DOHH2 (cell line): Measurements from ENCODE around the gene XRRA1.

Source experiments
- H3F3A ChIP-seq: fragments of 200-600 bp; sonication (generic), shearing (Covaris generic); 2 replicates; pipeline ENCODE4 v1.6.0; 2016; ENCODE audit warnings: antibody characterized with exemption, mild to moderate bottlenecking; ENCODE audit not compliant: control insufficient read depth, insufficient read depth
- H3K27ac ChIP-seq: fragments of 200-600 bp; sonication (generic); 2 replicates; pipeline ENCODE4 v1.5.1; 2014; ENCODE audit warnings: low read depth, mild to moderate bottlenecking, low read length, moderate library complexity
- H3K27me3 ChIP-seq: fragments of 200-600 bp; sonication (generic); 2 replicates; pipeline ENCODE4 v1.6.1; 2014; ENCODE audit warnings: mild to moderate bottlenecking, low read length, mixed read lengths; ENCODE audit not compliant: control insufficient read depth
- H3K36me3 ChIP-seq: fragments of 200-600 bp; sonication (generic); 2 replicates; pipeline ENCODE4 v1.6.1; 2014; ENCODE audit warnings: mild to moderate bottlenecking, low read length, moderate library complexity, mixed read lengths; ENCODE audit not compliant: control insufficient read depth
- H3K4me1 ChIP-seq: fragments of 200-600 bp; sonication (generic); 2 replicates; pipeline ENCODE4 v1.6.1; 2014; ENCODE audit warnings: mild to moderate bottlenecking, low read length, mixed read lengths; ENCODE audit not compliant: control insufficient read depth
- H3K4me2 ChIP-seq: fragments of 200-600 bp; sonication (generic); 2 replicates; pipeline ENCODE4 v1.6.0; 2014; ENCODE audit warnings: mild to moderate bottlenecking, low read length, moderate library complexity
- H3K4me3 ChIP-seq: fragments of 200-600 bp; sonication (generic); 2 replicates; pipeline ENCODE4 v1.5.1; 2014; ENCODE audit warnings: mild to moderate bottlenecking, low read length, mixed read lengths
- H3K79me2 ChIP-seq: fragments of 200-600 bp; sonication (generic); 2 replicates; pipeline ENCODE4 v1.6.1; 2014; ENCODE audit warnings: mild to moderate bottlenecking, low read length, mixed read lengths; ENCODE audit not compliant: control insufficient read depth
- H3K9me2 ChIP-seq: fragments of 200-600 bp; sonication (generic); replicated peaks from 2 replicates; pipeline ENCODE4 v1.6.1; 2014; ENCODE audit warnings: mild to moderate bottlenecking, low read length, mixed read lengths; ENCODE audit not compliant: control insufficient read depth
- H3K9me3 ChIP-seq: fragments of 200-600 bp; sonication (generic); 2 replicates; pipeline ENCODE4 v1.6.1; 2014; ENCODE audit warnings: antibody characterized with exemption, low read length, mixed read lengths; ENCODE audit not compliant: control insufficient read depth, insufficient read depth
- H4K20me1 ChIP-seq: fragments of 200-600 bp; sonication (generic); 2 replicates; pipeline ENCODE4 v1.6.0; 2014; ENCODE audit warnings: low read depth, mild to moderate bottlenecking, antibody characterized with exemption, low read length, moderate library complexity; ENCODE audit not compliant: control insufficient read depth, insufficient read depth
- EZH2phosphoT487 ChIP-seq: fragments of 200-600 bp; sonication (generic); IDR thresholded peaks from 2 replicates; pipeline ENCODE4 v1.6.1; 2017; ENCODE audit warnings: borderline replicate concordance, mild to moderate bottlenecking, antibody characterized with exemption, low read length, moderate library complexity, mixed read lengths
- TF ChIP-seq, protein P1 (sequence below): fragments of 200-600 bp; sonication (generic); IDR thresholded peaks from one replicate; pipeline ENCODE4 v1.5.1; 2014; ENCODE audit warnings: antibody characterized with exemption, mild to moderate bottlenecking, low read depth, low read length; ENCODE audit not compliant: poor library complexity, severe bottlenecking

The XRRA1 gene

DNA sequence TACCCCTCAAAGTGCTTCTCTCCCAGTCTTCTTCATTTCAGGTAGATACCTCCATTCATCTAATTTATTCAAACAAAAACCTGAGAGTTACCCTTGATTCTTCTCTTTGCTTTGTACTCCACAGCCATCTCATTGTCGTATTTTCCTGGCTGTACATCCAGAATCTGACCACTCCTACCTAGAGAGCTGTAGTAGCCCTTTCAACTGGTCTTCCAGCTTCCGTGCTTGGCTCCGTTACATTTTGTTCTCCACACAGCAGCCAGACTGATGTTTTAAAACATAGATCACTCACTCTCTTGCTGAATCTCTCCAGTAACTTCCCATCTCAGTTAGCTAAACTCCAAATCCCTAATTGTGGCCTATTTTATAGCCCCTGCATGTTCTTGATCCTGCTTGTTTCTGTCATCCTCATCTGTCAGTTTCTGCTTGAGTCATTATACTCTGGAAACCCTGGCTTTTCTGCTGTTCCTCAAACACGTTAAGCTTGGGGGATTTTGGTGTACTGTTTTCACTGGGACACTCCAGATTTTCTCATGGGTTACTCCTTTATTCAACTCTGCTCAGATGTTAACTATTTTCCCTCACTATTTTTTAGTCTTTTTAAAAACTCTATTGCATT is 7.6 kb upstream of the XRRA1 start:
- H3F3A ChIP-seq = peaks cover 9% of the 10 kb centered on the region
- H3K4me1 ChIP-seq = peaks cover 77% of the 10 kb centered on the region
- no peak overlapping the region for H3K4me2 ChIP-seq
- no peak for TF ChIP-seq EZH2phosphoT487
- TF ChIP-seq, protein P1, sequence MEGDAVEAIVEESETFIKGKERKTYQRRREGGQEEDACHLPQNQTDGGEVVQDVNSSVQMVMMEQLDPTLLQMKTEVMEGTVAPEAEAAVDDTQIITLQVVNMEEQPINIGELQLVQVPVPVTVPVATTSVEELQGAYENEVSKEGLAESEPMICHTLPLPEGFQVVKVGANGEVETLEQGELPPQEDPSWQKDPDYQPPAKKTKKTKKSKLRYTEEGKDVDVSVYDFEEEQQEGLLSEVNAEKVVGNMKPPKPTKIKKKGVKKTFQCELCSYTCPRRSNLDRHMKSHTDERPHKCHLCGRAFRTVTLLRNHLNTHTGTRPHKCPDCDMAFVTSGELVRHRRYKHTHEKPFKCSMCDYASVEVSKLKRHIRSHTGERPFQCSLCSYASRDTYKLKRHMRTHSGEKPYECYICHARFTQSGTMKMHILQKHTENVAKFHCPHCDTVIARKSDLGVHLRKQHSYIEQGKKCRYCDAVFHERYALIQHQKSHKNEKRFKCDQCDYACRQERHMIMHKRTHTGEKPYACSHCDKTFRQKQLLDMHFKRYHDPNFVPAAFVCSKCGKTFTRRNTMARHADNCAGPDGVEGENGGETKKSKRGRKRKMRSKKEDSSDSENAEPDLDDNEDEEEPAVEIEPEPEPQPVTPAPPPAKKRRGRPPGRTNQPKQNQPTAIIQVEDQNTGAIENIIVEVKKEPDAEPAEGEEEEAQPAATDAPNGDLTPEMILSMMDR = no peak
- H3K27me3 ChIP-seq = no peaks in the 10 kb centered on the region
- H3K36me3 ChIP-seq = peaks cover 84% of the 10 kb centered on the region
- H3K9me3 ChIP-seq = no peaks in the 10 kb centered on the region
- no peak overlapping the region for H3K4me3 ChIP-seq
- no peak overlapping the region for H3K27ac ChIP-seq
- H4K20me1 ChIP-seq = peaks cover 54% of the 10 kb centered on the region
- no peaks in the 10 kb centered on the region for H3K9me2 ChIP-seq
- H3K79me2 ChIP-seq = peaks cover 100% of the 10 kb centered on the region

DNA sequence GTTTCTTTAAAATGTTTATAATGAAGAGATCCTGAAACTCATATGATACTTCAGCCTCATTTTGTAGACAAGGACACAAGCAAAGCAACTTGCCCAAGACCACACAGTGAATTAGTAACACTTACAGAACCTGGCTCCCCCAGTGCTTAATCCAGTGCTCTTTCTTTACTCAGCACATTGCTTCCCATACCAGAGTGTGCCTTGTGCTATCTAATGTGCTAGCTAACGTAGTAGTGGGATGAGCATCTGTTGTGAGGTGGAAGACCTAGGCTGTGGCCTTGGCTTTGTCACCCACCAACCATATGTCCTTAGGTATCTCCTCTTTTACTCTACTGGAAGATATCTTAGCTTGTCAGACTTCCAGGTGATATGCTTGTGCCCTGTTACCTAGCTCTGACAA is 5.3 kb upstream of the XRRA1 start:
- Histone ChIP-seq H3K4me1 (peaks cover 72% of the 10 kb centered on the region), H3K9me3 (no peaks in the 10 kb centered on the region), H3K36me3 (peaks cover 85% of the 10 kb centered on the region), H3K27ac (peak overlapping the region; percentile 84), H4K20me1 (peaks cover 58% of the 10 kb centered on the region), H3K79me2 (peaks cover 100% of the 10 kb centered on the region), H3K4me2 (peak overlapping the region; percentile 72), H3F3A (peaks cover 16% of the 10 kb centered on the region), H3K4me3 (peak overlapping the region; percentile 63), H3K27me3 (no peaks in the 10 kb centered on the region), H3K9me2 (no peaks in the 10 kb centered on the region)
- TF ChIP-seq EZH2phosphoT487 = no peak
- TF ChIP-seq, protein P1 = no peak

DNA sequence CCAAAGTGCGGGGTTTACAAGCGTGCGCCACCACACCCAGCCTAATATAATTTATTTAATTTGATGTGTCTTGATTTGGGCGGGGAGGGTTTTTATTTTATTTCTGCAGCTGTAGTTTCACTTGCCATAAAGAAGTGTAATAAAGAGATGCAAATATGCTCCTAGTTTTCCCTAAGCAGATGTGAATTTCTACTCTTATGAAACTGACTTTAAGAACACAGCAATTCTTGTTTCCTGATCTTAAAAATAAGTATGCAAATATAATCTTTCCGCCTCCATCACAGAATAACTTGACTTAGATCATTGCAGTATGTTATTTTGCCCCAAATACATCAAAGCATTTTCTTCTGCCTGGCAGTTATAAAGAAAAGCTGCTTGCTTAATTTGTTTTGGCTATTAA is 4.6 kb upstream of the XRRA1 start:
- Histone ChIP-seq H3F3A (peaks cover 16% of the 10 kb centered on the region), H3K27me3 (no peaks in the 10 kb centered on the region), H4K20me1 (peaks cover 53% of the 10 kb centered on the region), H3K36me3 (peaks cover 78% of the 10 kb centered on the region), H3K9me3 (no peaks in the 10 kb centered on the region), H3K4me3 (peak overlapping the region; percentile 63), H3K9me2 (no peaks in the 10 kb centered on the region), H3K4me1 (peaks cover 68% of the 10 kb centered on the region), H3K79me2 (peaks cover 99% of the 10 kb centered on the region), H3K4me2 (peak overlapping the region; percentile 72), H3K27ac (peak overlapping the region; percentile 84)
- TF ChIP-seq EZH2phosphoT487 = no peak
- TF ChIP-seq, protein P1 = no peak
